GM10847 (cell line): ENCODE data around the gene KY.

Experiments
- POLR2A ChIP-seq: IDR thresholded peaks from 2 replicates; pipeline ENCODE4 v1.6.1; 2011; ENCODE audit not compliant: insufficient read length; ENCODE audit errors: extremely low read depth

KY gene

DNA sequence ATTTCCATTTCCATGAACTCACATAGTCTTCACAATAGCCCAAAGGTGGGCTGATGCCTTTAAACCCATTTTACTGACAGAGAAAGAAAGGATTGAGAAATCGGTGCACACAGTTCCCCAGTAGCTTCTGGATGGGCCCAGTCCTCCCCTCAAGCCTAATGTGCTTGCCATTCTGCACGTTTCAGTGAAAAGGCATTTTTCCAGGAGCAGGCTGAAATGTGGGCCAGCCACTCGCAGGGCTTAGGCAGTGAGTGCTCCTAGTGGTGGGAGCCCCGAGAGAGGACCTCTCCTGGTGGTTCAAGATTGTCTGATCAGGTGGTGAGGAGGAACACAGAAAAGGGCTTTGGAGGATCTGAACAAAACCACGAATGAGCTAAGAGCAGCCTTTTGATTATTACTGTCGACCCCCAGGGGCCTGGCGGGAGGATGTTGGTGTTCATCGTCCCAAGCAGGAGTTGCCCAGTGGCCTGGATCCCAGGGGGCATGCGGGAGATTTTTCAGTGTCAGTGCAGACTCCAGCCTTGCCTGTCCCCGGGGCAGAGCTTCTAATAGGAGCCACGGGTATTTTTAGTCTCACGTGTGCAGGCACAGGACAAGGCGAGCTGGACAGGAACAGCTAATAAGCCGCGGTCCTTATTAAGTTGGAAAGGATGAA lies 8.7 kb upstream of the KY start:
- TF ChIP-seq POLR2A, result no peak

DNA sequence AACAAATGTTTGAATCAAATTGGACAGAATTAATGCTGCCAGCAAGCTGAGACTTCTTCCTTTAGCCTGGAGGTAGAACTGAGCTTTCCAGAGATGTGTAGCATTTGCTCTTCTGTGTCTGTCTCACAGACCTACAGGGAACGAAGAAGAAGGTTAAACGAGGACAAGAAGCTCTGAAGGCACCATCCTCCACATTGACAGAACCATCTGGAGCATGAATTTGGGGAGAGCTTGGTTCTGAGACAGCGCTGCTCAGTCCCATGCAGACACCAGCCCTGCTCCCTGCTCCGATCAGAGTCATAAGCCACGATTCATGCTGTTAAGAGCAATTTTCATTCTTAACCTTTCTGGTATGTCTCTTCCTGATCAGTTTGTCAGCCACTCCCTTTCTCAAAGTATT lies 7.7 kb upstream of the KY start:
- TF ChIP-seq POLR2A, result no peak

DNA sequence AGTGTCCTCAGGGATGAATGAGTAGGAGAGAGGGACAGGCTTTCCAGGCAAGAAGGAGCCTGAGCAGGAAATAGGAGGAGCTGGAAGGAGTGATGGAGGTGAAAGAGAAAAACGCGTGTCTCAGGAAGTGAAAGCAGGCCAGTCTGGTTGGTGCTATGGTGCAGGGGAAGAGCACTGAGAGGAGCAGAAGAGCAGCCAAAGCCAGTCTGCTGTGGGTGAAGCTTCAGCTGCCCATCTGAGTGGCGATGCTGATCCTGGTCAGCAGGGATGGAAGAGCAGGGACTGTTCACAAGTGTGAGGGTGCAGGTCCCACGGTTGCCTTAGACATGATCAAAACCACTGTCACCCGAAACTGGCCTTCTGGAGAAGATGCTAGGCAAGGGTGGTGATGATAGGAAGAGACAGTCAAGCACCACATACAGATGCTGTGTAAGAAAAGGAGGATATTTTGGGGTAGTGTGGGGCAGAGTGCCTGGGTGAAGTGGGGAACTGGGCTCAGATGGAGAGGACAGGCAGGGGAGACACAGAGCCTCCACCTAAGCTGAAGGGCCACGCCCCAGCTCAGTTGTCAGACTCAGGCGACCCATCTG lies 5.5 kb upstream of the KY start:
- TF ChIP-seq POLR2A, result no peak

DNA sequence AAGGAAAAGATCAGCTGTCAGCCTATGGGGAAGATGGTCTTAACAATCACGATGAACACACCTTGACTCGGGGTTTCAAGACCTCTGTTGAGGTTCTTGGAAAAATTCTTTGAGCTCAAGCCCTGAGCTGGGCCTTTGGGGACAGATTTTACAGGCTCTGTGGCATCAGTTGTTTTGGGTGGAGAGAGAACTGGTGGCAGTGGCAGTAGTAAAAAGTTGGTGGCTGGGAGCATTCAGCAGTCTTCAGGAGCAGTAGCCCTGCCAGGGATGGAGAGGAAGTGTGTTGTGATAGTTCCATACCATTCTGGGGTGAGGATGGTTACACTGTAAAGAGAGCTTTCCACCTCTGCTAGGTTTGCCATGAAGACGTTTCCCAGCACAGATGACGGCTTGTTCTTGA lies 4.9 kb upstream of the KY start:
- TF ChIP-seq POLR2A, result no peak

DNA sequence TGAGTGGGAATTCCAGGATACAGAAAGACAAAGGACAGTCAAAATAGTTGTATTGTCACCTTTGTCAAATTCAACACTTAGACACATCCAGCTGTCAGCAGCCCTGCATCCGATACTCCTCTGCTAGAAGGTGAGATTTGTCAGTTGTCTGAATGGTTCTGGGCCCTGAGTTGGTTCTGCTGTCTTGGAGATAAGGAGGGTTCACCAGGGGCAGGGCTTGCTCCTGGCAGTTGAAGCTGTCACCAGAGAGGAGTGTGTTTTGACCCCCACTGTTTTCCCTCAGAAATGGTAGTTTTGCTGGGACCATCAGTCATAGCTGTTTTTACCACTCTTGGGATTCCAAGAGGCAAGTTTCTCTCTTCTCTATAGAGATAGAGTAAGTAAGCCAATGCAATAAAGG lies 3.2 kb upstream of the KY start:
- no peak for TF ChIP-seq POLR2A

DNA sequence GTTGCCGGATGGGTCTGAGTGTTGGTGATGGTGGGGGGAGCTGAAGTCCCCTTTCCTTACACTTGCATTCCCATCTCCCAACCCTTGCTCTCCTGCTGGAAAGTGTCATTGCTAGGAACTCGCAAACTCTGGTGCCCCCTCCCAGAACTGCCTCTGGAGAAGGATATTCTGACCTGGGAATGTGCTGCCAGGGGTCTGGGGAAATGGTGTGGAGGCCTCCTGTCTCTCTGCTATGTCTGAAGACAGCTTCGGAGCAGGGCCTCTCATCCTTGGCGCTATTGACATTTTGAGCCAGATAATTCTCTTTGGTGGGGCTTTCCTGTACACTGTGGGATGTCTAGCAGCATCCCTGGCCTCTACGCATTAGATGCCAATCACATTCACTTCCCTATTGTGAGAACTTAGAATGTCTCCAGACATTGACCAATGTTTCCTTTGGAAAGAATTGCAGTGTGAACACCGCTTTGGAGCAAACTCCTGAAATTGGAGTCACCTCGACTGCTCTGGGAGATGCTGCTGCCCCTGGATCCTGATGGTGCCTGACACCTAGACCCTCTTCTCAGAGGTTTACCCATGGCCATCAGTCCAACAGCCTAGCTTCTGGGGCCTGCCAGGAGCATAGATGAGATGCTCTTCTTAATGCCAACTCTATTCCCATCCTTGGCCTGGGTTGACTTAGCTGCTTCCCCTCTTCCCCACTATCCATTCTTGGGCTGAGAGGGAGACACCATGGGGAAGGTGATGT lies 2.2 kb upstream of the KY start:
- no peak for TF ChIP-seq POLR2A

DNA sequence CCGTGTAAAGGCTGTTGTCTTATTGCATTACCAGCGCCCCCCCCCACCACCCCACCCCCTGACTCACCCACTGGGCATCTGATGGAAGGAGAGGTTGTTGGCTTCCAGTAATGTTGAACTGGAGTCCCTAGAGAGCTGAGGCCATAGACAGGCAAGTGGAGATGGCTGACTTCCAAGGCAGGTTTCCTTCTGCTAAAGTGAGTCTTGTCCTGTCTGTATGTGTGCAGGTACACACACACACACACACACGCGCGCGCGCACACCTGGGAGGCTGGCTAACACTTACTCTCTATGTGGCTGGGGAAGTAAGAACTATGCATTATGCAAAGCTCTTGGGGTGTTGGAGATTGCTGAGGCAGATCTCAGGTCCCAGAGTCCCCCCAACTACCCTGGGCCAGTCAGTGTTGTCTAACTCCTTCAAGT lies 1.6 kb upstream of the KY start:
- TF ChIP-seq POLR2A, result no peak

DNA sequence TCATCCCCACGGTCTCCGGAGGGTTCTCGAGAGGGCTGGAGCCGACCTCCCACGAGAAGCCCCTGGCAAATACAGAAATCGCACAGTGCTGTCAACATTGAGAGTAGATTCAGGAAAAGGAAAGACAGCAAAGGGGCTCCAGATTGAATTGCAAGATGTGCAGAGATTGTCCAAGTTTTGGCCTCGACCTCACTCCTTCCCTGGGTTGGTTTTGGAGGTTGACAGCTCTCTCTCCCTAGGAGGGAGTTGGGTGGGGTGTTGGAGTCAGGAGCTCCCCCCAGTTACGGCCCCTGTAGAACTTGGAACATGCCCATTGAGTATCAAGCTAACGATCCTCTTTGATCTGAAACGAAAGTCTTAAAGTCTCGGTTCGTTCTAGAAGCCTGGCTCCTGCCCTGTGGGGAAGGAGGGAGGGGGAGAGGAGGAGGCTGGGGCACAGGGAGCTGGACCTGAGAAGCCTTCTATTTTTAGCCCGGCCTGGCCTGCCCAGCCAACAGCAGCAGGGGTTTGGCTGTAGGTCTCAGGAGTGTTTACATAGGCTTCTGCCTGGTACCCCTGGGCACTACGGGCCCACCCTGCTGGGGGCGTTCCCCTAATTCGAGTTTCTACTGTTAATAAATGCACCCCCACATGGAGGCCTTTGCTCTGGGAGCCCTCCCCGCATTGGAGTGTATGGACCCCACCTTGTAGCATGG lies 672 bp upstream of the KY start:
- TF ChIP-seq POLR2A, result no peak

DNA sequence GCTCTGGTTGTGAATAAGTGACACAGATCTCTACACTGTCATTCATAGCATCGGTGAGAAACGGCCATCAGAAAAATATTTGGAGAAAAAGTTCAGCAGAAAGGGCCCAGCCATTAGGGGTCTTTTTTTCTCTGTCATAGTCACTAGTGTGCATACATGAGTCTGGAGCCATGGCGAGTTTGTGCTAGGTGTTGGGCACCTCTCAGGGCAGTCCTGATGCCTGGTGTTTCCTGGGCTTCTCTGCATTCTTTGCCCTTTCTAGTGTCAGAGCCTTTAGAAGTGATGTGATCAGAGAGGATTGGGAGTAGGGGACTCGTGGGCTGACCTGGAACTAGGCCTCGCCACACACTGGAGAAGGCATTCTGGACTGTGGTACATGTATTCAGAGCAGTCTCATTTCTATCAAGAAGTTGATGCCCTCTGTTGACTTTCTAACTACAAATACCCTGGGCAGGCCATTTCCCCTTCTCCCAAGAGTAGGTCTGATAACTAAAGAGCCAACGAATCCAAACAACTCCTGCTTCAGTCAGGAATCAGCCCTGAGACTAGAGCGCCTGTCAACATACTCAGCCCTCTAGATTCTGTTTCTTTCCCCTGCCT lies 1.6 kb downstream of the KY start:
- no peak for TF ChIP-seq POLR2A

DNA sequence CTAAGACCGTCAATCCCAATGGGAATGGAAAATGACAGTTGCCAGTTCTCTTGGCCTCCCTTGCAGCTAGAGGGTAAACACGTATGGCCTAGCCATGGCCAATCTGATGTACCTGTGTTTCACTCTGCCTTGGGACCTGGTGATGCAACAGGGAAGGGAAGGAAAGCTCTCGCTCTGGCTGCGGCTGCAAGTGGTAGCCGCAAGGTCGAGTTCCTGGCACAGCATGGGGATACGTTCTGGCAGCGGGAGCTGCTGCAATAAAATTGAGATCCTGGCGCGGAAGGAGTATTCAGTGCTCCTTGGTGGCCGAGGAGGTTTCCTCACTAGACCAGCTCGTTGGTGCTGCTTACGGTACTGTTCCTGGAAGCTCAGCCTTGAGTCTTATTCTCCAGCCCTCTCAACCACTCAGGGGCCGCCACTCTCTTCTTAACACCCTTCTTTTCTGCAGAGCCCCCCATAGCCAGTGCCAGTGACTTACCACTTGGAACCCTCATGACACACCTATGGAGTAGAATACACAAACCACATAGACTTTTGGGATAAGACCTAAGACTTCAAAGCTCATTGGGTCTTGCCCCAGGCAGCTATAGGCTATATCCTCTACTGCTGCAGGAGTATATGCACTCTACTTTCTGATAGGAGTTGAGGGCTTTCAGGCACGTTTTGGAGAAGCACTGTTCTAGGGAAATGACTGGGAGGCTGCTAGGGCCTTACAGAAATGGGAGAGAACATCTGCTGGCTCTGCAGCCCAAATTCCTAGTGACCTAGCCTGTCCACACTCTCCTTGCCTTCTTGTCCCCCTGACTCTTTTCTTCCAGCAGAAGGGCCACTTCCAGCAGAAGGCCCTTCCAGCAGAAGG lies 2.7 kb downstream of the KY start:
- TF ChIP-seq POLR2A, result no peak

DNA sequence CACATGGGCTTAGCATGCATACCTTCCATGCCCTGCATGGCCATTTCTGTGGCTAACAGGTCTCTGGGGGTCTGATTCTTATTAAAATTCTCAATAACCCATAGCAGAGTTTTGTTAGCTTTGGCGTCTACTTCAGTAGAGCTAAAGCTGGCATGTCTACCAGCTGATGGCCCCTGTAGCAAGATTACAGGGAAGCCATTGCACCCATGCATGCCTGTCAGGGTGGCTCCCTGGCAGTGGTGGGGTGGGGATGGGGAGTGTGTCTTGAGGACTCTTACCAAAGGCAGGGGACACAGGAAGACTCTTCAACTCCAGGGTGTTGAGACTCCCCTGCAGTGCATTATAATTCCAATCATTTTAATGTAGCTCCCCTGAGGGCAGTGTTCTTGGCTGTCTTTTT lies 4.7 kb downstream of the KY start:
- no peak for TF ChIP-seq POLR2A

DNA sequence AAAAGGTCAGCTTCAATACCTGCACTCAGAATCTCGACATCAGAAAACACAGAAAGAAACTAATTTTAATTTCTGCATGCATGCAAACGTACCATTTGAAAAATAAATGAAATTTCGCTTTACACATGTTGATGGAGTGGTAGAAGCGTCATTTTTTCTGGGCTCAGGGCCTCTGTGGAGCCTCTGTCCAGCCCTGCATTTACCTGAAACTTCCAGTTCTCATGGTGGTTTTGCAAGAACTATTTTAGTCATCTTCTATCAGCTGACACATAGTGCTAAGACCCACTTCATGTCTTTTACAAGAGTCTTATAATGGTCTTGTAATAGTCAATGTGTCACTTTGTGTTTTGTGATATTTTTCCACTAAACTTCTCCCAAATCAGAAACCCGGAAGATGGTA lies 5.3 kb downstream of the KY start:
- no peak for TF ChIP-seq POLR2A

DNA sequence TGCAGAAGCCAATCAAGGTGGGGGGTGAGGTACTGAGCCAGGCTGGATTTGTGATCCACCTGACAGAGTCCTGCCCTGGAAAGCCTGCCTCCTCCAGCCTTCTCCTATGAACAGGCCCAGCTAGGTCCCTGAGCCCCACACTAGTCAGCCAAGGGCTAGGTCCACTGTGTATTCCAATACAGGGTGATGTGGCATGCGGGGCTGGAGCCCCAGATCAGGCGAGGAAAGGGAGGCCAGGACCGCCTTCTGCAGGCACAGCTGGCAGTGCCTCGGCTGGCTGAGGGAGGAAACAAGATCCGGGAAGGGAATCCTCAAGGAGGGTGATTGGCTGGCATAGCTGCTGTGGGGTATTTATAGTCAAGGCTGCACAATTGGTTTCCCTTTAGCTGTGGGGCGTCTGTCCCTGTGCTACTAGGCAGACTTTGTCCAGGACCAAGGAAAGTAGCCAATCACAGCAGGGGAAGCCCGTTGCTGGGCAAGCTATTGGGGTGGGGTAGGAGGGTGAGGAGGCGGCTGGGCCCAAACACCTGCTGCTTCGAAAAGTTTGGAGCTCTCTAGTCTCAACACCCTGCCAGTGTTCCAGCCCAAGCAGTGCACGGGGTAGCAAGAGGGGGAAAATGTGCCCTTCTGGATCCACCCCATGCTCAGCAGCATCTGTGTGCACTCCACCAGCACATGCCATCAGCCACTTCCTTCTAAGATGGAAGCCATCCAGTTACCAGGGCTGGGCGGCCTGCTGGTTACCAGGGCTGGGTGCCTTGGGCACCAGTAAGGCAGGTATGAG lies 5.9 kb downstream of the KY start:
- no peak for TF ChIP-seq POLR2A

DNA sequence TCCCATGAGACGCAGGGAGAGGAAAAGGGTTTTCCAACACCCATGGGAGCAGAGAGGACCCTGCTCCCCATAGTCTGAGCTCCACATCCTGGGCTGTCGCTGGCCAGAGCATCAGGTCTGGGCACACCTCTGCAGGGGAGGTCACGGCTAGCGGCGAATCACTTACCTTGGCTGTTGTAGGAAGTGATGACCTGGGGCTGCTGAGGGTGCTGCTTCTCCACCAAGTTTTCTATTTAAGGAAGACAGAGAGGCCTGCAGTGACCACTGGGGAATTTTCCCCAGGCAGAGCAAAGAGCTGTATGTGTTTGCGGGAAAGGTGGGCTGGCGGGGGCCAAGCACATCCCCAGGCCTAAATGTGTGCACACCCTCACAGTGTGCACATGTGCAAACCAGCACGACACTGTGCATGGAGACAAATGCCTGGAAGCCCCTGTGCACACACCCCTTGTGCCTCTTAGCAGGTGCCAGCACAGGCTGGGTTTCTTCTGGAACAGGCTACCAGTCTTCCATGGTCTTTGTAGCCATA lies 7.6 kb downstream of the KY start:
- no peak for TF ChIP-seq POLR2A
